Measurements from ENCODE around the gene NRP1. TPM values are rescaled to one million over a fixed set of nuclear protein-coding genes. Genes with fewer than 3 reads are reported as not detected.

Gene NRP1
- total and polyA plus RNA-seq, 2 of the 8 experiments (the other 6 are each of a cell fraction or from before 2014, with no cell fraction given), result 1.2 to 2.1 TPM

DNA sequence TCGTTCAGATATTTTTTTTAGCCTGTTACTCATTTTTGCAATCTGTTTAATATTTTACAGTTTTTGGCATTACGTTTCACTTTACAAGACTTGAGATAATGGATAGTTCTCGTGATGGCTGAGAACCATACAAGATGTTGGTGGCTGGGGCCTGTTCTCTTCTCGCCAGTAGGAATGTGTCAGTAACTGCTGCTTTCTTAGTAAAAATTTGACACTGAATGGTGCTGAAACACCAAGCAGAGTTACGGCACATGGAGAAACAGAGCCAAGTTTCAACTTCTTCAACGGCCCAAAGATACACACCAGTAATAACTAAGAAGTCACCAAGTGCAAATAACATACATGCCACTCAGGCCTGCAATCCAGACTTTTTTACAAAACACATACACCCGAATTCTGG is 130.4 kb downstream of the NRP1 start (continued):
- TF ChIP-seq, protein P1, sequence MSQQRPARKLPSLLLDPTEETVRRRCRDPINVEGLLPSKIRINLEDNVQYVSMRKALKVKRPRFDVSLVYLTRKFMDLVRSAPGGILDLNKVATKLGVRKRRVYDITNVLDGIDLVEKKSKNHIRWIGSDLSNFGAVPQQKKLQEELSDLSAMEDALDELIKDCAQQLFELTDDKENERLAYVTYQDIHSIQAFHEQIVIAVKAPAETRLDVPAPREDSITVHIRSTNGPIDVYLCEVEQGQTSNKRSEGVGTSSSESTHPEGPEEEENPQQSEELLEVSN (IDR thresholded peaks at IDR 0.05), result no peak
